ENCODE results near the gene KRTAP13-1. TPM values are rescaled to one million over a fixed set of nuclear protein-coding genes. Genes with fewer than 3 reads are reported as not detected.

The KRTAP13-1 gene, protein sequence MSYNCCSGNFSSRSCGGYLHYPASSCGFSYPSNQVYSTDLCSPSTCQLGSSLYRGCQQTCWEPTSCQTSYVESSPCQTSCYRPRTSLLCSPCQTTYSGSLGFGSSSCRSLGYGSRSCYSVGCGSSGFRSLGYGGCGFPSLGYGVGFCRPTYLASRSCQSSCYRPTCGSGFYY
- total RNA-seq = not detected

DNA sequence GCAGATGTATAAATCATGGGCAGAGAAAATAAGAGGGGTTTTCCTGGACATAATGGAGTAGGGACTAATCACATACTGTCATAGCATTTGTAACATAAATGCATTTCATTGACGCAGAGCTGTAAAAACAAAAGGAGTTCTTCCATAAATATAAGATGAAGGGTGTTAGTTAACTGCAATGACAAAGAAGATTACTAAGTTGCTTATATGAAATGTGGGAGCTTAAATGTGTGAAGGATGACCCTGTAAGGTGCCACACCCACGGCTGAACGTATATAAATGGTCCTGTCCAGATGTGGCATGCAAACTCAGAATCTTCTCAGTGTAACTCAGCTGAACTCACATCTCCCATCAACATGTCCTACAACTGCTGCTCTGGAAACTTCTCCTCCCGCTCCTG is at the start of gene KRTAP13-1:
Gene KRTAP13-1 (plus strand): TSS at position 301 of the 400 bp plus-strand sequence. CDS start 56 bp downstream, at position 357.
- TF ChIP-seq, protein P1, sequence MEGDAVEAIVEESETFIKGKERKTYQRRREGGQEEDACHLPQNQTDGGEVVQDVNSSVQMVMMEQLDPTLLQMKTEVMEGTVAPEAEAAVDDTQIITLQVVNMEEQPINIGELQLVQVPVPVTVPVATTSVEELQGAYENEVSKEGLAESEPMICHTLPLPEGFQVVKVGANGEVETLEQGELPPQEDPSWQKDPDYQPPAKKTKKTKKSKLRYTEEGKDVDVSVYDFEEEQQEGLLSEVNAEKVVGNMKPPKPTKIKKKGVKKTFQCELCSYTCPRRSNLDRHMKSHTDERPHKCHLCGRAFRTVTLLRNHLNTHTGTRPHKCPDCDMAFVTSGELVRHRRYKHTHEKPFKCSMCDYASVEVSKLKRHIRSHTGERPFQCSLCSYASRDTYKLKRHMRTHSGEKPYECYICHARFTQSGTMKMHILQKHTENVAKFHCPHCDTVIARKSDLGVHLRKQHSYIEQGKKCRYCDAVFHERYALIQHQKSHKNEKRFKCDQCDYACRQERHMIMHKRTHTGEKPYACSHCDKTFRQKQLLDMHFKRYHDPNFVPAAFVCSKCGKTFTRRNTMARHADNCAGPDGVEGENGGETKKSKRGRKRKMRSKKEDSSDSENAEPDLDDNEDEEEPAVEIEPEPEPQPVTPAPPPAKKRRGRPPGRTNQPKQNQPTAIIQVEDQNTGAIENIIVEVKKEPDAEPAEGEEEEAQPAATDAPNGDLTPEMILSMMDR (IDR thresholded peaks at IDR 0.05; ENCODE audit: low read depth) = no peak

GRCh38 chr21:30348506-30348905 is 47.3 kb upstream of the KRTAP13-1 start, which contains the start of gene KRTAP23-1:
TSS of gene KRTAP23-1 (minus strand) at chr21:30348606. CDS start at chr21:30348606, 0 bp downstream.
- TF ChIP-seq, protein P1 (IDR thresholded peaks at IDR 0.05; ENCODE audit: low read depth) = no peak

GRCh38 chr21:30349572-30349971 is 46.3 kb upstream of the KRTAP13-1 start:
- TF ChIP-seq, protein P1 (IDR thresholded peaks at IDR 0.05; ENCODE audit: low read depth) = no peak

DNA sequence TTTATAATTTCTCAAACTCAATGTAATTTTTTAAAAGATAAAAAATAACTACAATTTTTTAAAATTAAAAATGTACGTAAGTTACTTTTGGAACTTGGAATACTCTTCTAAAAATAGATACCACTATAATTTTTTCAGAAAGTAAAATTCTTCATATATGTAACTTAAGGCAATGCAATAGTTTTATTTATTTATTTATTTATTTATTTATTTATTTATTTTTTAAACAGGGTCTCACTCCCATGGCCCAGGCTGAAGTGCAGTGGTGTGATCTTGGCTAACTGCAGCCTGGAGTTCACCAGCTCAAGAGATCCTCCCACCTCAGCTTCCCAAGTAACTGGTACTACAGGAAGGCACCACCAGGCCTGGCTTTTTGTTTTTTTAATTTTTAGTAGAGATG is 44.3 kb upstream of the KRTAP13-1 start:
- TF ChIP-seq, protein P1 (IDR thresholded peaks at IDR 0.05; ENCODE audit: low read depth) = no peak

GRCh38 chr21:30354308-30355005 is 41.4 kb upstream of the KRTAP13-1 start:
- TF ChIP-seq, protein P1 (IDR thresholded peaks at IDR 0.05; ENCODE audit: low read depth) = no peak

- TF ChIP-seq, protein P1 (IDR thresholded peaks at IDR 0.05; ENCODE audit: low read depth) = no peak
Measured at GRCh38 chr21:30355906-30356305, 39.9 kb upstream of the KRTAP13-1 start.

GRCh38 chr21:30372139-30372770 is 23.6 kb upstream of the KRTAP13-1 start, which contains the start of gene KRTAP13-2:
TSS of gene KRTAP13-2 (minus strand) at chr21:30372271. CDS start at chr21:30372213, 58 bp downstream.
- TF ChIP-seq, protein P1 (IDR thresholded peaks at IDR 0.05; ENCODE audit: low read depth) = no peak
